IMR-90 (cell line): ENCODE data around the gene FNDC3A. TPM values are rescaled to one million over a fixed set of nuclear protein-coding genes. Genes with fewer than 3 reads are reported as not detected.

ENCODE experiments used
- ATAC-seq: fragments of 200-7000 bp; cut with Tn5 transposase; 2 replicates; pipeline ENCODE4 v1.9.1; 2020; ENCODE audit warnings: low read depth, mild to moderate bottlenecking, moderate library complexity
- BruUV-seq: library from RNA; stranded (reverse); fragments of 400-500 nt; replicated peaks from 2 replicates; lab custom pipeline; 2021; lab: Mats Ljungman, UMichigan
- CTCF ChIA-PET: fragments of 300-600 bp; formaldehyde crosslinking; extraction: SDS; loops from one replicate; lab custom pipeline; 2021; ENCODE audit warnings: antibody characterized with exemption; lab: Yijun Ruan, JAX
- POLR2A ChIA-PET: fragments of 300-600 bp; sonication (Branson Sonifier 250); formaldehyde crosslinking; loops from one replicate; lab custom pipeline; 2022; ENCODE audit warnings: antibody characterized with exemption; ENCODE audit not compliant: unreplicated experiment; lab: Charles Lee
- DNase-seq: peaks from one replicate; pipeline ENCODE4 v3.0.0; 2013
- H2AFZ ChIP-seq: replicated peaks from 2 replicates; pipeline ENCODE3; 2013; ENCODE audit warnings: low read length, mild to moderate bottlenecking; ENCODE audit not compliant: poor library complexity
- H2AK5ac ChIP-seq: 2 replicates; pipeline ENCODE4 v1.6.1; 2013; ENCODE audit warnings: low read depth, low read length, inconsistent platforms
- H2AK9ac ChIP-seq: replicated peaks from 2 replicates; pipeline ENCODE3; 2013; ENCODE audit warnings: mild to moderate bottlenecking, low read depth, low read length, moderate library complexity; ENCODE audit not compliant: poor library complexity
- H2BK120ac ChIP-seq: 2 replicates; pipeline ENCODE4 v1.6.1; 2013; ENCODE audit warnings: low read depth, low read length, inconsistent platforms
- H2BK15ac ChIP-seq: 3 replicates; pipeline ENCODE4 v1.6.1; 2013; ENCODE audit warnings: low read depth, low read length, inconsistent platforms
- H2BK20ac ChIP-seq: 2 replicates; pipeline ENCODE4 v1.6.1; 2013; ENCODE audit warnings: low read depth, mild to moderate bottlenecking, inconsistent platforms, low read length, moderate library complexity
- H2BK5ac ChIP-seq: 2 replicates; pipeline ENCODE4 v1.6.1; 2013; ENCODE audit warnings: mild to moderate bottlenecking, low read depth, low read length, inconsistent platforms; ENCODE audit not compliant: poor library complexity, severe bottlenecking
- H3K14ac ChIP-seq: replicated peaks from 2 replicates; pipeline ENCODE4 v1.6.1; 2013; ENCODE audit warnings: low read depth, low read length, inconsistent platforms
- H3K18ac ChIP-seq: 2 replicates; pipeline ENCODE4 v1.6.1; 2013; ENCODE audit warnings: low read depth, low read length, control low read depth
- H3K23ac ChIP-seq: 2 replicates; pipeline ENCODE4 v1.6.1; 2013; ENCODE audit warnings: low read depth, low read length, inconsistent platforms
- H3K27ac ChIP-seq: 2 replicates; pipeline ENCODE4 v1.5.1; 2013; ENCODE audit warnings: mild to moderate bottlenecking, control low read depth, low read length; ENCODE audit not compliant: insufficient read depth
- H3K27me3 ChIP-seq: 2 replicates; pipeline ENCODE4 v1.6.1; 2013; ENCODE audit warnings: low read length; ENCODE audit not compliant: control insufficient read depth, insufficient read depth
- H3K36me3 ChIP-seq: 2 replicates; pipeline ENCODE4 v1.6.1; 2013; ENCODE audit warnings: low read length, mixed read lengths; ENCODE audit not compliant: control insufficient read depth, insufficient read depth
- H3K4ac ChIP-seq: 2 replicates; pipeline ENCODE4 v1.6.1; 2013; ENCODE audit warnings: low read depth, low read length, inconsistent platforms
- H3K4me1 ChIP-seq: 2 replicates; pipeline ENCODE4 v1.6.1; 2013; ENCODE audit warnings: low read length, mixed read lengths; ENCODE audit not compliant: control insufficient read depth, insufficient read depth
- H3K4me2 ChIP-seq: 2 replicates; pipeline ENCODE4 v1.6.1; 2013; ENCODE audit warnings: low read depth, mild to moderate bottlenecking, control low read depth, low read length, moderate library complexity
- H3K4me3 ChIP-seq: 2 replicates; pipeline ENCODE4 v1.5.1; 2013; ENCODE audit warnings: low read depth, mild to moderate bottlenecking, control low read depth, low read length, moderate library complexity; ENCODE audit not compliant: insufficient read depth
- H3K56ac ChIP-seq: 2 replicates; pipeline ENCODE4 v1.6.1; 2013; ENCODE audit warnings: low read length, inconsistent platforms; ENCODE audit not compliant: insufficient read depth; ENCODE audit errors: extremely low read depth
- H3K79me1 ChIP-seq, 2 experiments: 2 replicates each; pipeline ENCODE4 v1.6.1; 2013; ENCODE audit warnings: low read length in 2 of 2, inconsistent platforms in 1 of 2, low read depth in 1 of 2
- H3K9ac ChIP-seq: 2 replicates; pipeline ENCODE4 v1.6.1; 2013; ENCODE audit warnings: low read depth, low read length, control low read depth
- H3K9me1 ChIP-seq: 2 replicates; pipeline ENCODE4 v1.6.1; 2013; ENCODE audit warnings: low read length, inconsistent platforms; ENCODE audit not compliant: insufficient read depth
- H3K9me3 ChIP-seq: 2 replicates; pipeline ENCODE4 v1.6.1; 2013; ENCODE audit warnings: low read length; ENCODE audit not compliant: control insufficient read depth, insufficient read depth
- H4K20me1 ChIP-seq: 2 replicates; pipeline ENCODE4 v1.6.1; 2013; ENCODE audit warnings: low read length, inconsistent platforms; ENCODE audit not compliant: insufficient read depth
- H4K5ac ChIP-seq: 2 replicates; pipeline ENCODE4 v1.6.1; 2013; ENCODE audit warnings: mild to moderate bottlenecking, low read depth, low read length, control low read depth
- H4K8ac ChIP-seq, 2 experiments: 2 replicates each; pipeline ENCODE4 v1.6.1; 2013; ENCODE audit warnings: low read depth in 2 of 2, low read length in 2 of 2, control low read depth in 1 of 2, inconsistent platforms in 1 of 2
- H4K91ac ChIP-seq: 2 replicates; pipeline ENCODE4 v1.6.1; 2013; ENCODE audit warnings: low read depth, low read length, inconsistent platforms; ENCODE audit not compliant: insufficient read depth
- CEBPB ChIP-seq: IDR thresholded peaks from 2 replicates; pipeline ENCODE4 v1.6.1; 2012; ENCODE audit warnings: low read depth, low read length, improper control_type of control experiment
- WGBS, 2 experiments: methylation state at CpG; one replicate each; pipeline versions ENCODE4 v1.1.5 to v1.1.7; 2013; ENCODE audit warnings: missing lambda C conversion rate in 2 of 2; ENCODE audit not compliant: insufficient read length in 1 of 2; ENCODE audit errors: extremely low coverage in 2 of 2; 5-methylcytosine and 5-hydroxymethylcytosine counted together
- dilution Hi-C: fragments of 300-500 bp; cut with HindIII; formaldehyde crosslinking; loops from one replicate; pipeline ENCODE4 v1.14.3; 2018; ENCODE audit warnings: low sequenced_read_pairs; ENCODE audit not compliant: unreplicated experiment
- in situ Hi-C: fragments of 300-500 bp; cut with MboI; formaldehyde crosslinking; loops from 3 replicates; pipeline ENCODE4 v1.14.3; 2019; ENCODE audit warnings: low sequenced_read_pairs, inconsistent platforms, mixed read lengths
- intact Hi-C: fragments of 100-400 bp; cut with micrococcal nuclease; formaldehyde crosslinking; loops from 2 replicates; pipeline ENCODE4 v1.10.0; 2022
- polyA plus RNA-seq, 3 experiments: library from polyadenylated mRNA; depleted of rRNA; stranded (reverse); fragments of >200 nt; gene quantifications; 2 replicates each; pipeline ENCODE4 v1.2.3, GENCODE V29; 2012; ENCODE audit warnings: low replicate concordance in 1 of 3
- total RNA-seq: library from RNA; depleted of rRNA; stranded (reverse); fragments of >200 nt; gene quantifications from 2 replicates; pipeline ENCODE4 v1.2.3, GENCODE V29; 2012
- TF ChIP-seq, protein P1 (sequence below): conservative IDR thresholded peaks from 2 replicates; pipeline ENCODE4 v1.5.1; 2012; ENCODE audit warnings: mild to moderate bottlenecking, low read depth, low read length, improper control_type of control experiment

FNDC3A gene
- total and polyA plus RNA-seq, 2 of the 4 experiments (the other 2 are of a cell fraction), result 29.2 to 60.4 TPM

- no peak overlapping the region for H2BK20ac ChIP-seq
- no TSS peak for BruUV-seq
- H3K9ac ChIP-seq, result peak overlapping the region; percentile 16; the same call in 1 of the 2 replicates
- peak overlapping the region; percentile 51; the same call in 1 of the 2 replicates for H3K14ac ChIP-seq
- peak overlapping the region; percentile 86 for H3K4me2 ChIP-seq
- H2AK9ac ChIP-seq, result no peak overlapping the region
- in situ Hi-C loops (no loop called here), intact Hi-C loops (loop anchor here (5.0 to 10.0 kb wide), 3 partner anchors 88 to 626 kb away; no protein-coding TSS in a partner anchor), dilution Hi-C loops (no loop called here)
- H3K9me3 ChIP-seq, result peaks cover 2% of the 10 kb centered on the region; the same call in 1 of the 2 replicates
- H3K4me3 ChIP-seq, result peak overlapping the region; percentile 20
- no peak overlapping the region for H2AFZ ChIP-seq
- H2BK15ac ChIP-seq, result no peak overlapping the region
- peak overlapping the region in 1 of 2 experiments; percentile 27; a peak in 1 of 4 replicates for H4K8ac ChIP-seq
- no peaks in the 10 kb centered on the region for H3K27me3 ChIP-seq
- peak; percentile 62 for TF ChIP-seq CEBPB
- TF ChIP-seq, protein P1, sequence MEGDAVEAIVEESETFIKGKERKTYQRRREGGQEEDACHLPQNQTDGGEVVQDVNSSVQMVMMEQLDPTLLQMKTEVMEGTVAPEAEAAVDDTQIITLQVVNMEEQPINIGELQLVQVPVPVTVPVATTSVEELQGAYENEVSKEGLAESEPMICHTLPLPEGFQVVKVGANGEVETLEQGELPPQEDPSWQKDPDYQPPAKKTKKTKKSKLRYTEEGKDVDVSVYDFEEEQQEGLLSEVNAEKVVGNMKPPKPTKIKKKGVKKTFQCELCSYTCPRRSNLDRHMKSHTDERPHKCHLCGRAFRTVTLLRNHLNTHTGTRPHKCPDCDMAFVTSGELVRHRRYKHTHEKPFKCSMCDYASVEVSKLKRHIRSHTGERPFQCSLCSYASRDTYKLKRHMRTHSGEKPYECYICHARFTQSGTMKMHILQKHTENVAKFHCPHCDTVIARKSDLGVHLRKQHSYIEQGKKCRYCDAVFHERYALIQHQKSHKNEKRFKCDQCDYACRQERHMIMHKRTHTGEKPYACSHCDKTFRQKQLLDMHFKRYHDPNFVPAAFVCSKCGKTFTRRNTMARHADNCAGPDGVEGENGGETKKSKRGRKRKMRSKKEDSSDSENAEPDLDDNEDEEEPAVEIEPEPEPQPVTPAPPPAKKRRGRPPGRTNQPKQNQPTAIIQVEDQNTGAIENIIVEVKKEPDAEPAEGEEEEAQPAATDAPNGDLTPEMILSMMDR, result no peak
- no peak overlapping the region for H3K56ac ChIP-seq
- no peak overlapping the region for H2BK5ac ChIP-seq
- CTCF ChIA-PET, result no interaction called here
- WGBS, 2 experiments, result 100% methylated on average over 1 of the region's 2 CpGs; no CpG with 5 or more reads in 1 of the 2 experiments
- H2BK120ac ChIP-seq, result peak overlapping the region; percentile 23; the same call in 1 of the 2 replicates
- no peak overlapping the region for H4K91ac ChIP-seq
- H3K4me1 ChIP-seq, result peaks cover 9% of the 10 kb centered on the region
- peak overlapping the region; percentile 64; the same call in 1 of the 2 replicates for H3K23ac ChIP-seq
- POLR2A ChIA-PET, result no interaction called here
- H3K27ac ChIP-seq, result no peak overlapping the region
- no peak overlapping the region for H4K5ac ChIP-seq
- H3K9me1 ChIP-seq, result no peaks in the 10 kb centered on the region
- H3K36me3 ChIP-seq, result no peaks in the 10 kb centered on the region
- H4K20me1 ChIP-seq, result peaks cover 14% of the 10 kb centered on the region
- H3K18ac ChIP-seq, result no peak overlapping the region; the same call in 1 of the 2 replicates
- H2AK5ac ChIP-seq, result peak overlapping the region; percentile 10; the same call in 1 of the 2 replicates
- H3K4ac ChIP-seq, result peak overlapping the region; percentile 19; the same call in 1 of the 2 replicates
- no peak for DNase-seq
- peaks cover 5 to 43% of the 10 kb centered on the region in 2 experiments; a peak in 2 of 4 replicates for H3K79me1 ChIP-seq
- ATAC-seq, result no peak
Observed at GRCh38 chr13:48978942-48979601, 3.4 kb downstream of the FNDC3A start.
